K562 (cell line): ENCODE measurements around the gene CCDC71L. TPM values are rescaled to one million over a fixed set of nuclear protein-coding genes. Genes with fewer than 3 reads are reported as not detected.

Experiments
- ATAC-seq: fragments of 200-7000 bp; cut with Tn5 transposase; 3 replicates; pipeline ENCODE4 v1.9.1; 2020; ENCODE audit warnings: moderate library complexity
- BruUV-seq: library from RNA; stranded (reverse); fragments of 400-500 nt; replicated peaks from 2 replicates; lab custom pipeline; 2021; lab: Mats Ljungman, UMichigan
- CTCF ChIA-PET: fragments of 300-600 bp; formaldehyde crosslinking; extraction: SDS; loops from one replicate; lab custom pipeline; 2021; ENCODE audit warnings: low intra/inter-chr PET ratio; lab: Yijun Ruan, JAX
- POLR2A ChIA-PET: fragments of 300-600, 350-650 bp; sonication (Branson Sonifier 250); formaldehyde crosslinking; extraction: SDS; loops from one replicate; lab custom pipeline; 2021; ENCODE audit warnings: antibody characterized with exemption, inconsistent platforms; lab: Yijun Ruan, JAX
- DNase-seq, 4 experiments: peaks; one replicate each; pipeline versions ENCODE4 v3.0.0 to v3.0.0-alpha.2; 2011 to 2018; ENCODE audit warnings: low spot score in 3 of 4, mixed read lengths in 3 of 4; ENCODE audit errors: extremely low read depth in 1 of 4
- FAIRE-seq: peaks from 2 replicates; lab custom pipeline; 2011; peaks lifted over from hg19 to GRCh38; lab: Jason Lieb, UNC
- H2AFZ ChIP-seq: 2 replicates; pipeline ENCODE4 v1.6.0; 2011; ENCODE audit warnings: low read depth, low read length, control low read depth, inconsistent platforms
- H3K27ac ChIP-seq: fragments of 200-600 bp; 3 replicates; pipeline ENCODE4 v1.8.0; 2011; ENCODE audit warnings: low read depth, mild to moderate bottlenecking, control low read depth, inconsistent platforms, low read length, moderate library complexity, mixed read lengths; ENCODE audit errors: extremely low read depth
- H3K27me3 ChIP-seq, 2 experiments: fragments of 300-600 bp in 1 of 2; 2 replicates in 1 of 2; 3 replicates in 1 of 2; pipeline versions ENCODE4 v1.6.0 to v1.8.0; 2011; ENCODE audit warnings: inconsistent platforms in 2 of 2, low read length in 2 of 2, mild to moderate bottlenecking in 1 of 2, mixed read lengths in 1 of 2, moderate library complexity in 1 of 2; ENCODE audit not compliant: control insufficient read depth in 2 of 2, insufficient read depth in 2 of 2
- H3K36me3 ChIP-seq: fragments of 300-600 bp; 3 replicates; pipeline ENCODE4 v1.8.0; 2011; ENCODE audit warnings: mild to moderate bottlenecking, low read length, inconsistent platforms; ENCODE audit not compliant: control insufficient read depth, insufficient read depth
- H3K4me1 ChIP-seq, 2 experiments: fragments of 200-600 bp in 1 of 2; replicated peaks in 1 of 2; 2 replicates in 1 of 2; 3 replicates in 1 of 2; pipeline versions ENCODE4 v1.5.1 to v1.8.0; 2011; ENCODE audit warnings: inconsistent platforms in 2 of 2, low read length in 2 of 2, mild to moderate bottlenecking in 1 of 2, mixed read lengths in 1 of 2, moderate library complexity in 1 of 2; ENCODE audit not compliant: control insufficient read depth in 2 of 2, insufficient read depth in 2 of 2
- H3K4me2 ChIP-seq: 2 replicates; pipeline ENCODE4 v1.6.1; 2011; ENCODE audit warnings: low read length, control low read depth, inconsistent platforms, mixed read lengths; ENCODE audit not compliant: insufficient read depth
- H3K4me3 ChIP-seq: fragments of 200-600 bp; sonication (generic), shearing (Covaris generic); 2 replicates; pipeline ENCODE4 v1.5.1; 2016; ENCODE audit warnings: control low read depth, inconsistent platforms
- H3K79me2 ChIP-seq: fragments of 200-600 bp; 3 replicates; pipeline ENCODE4 v1.8.0; 2011; ENCODE audit warnings: low read length, inconsistent platforms; ENCODE audit not compliant: control insufficient read depth, insufficient read depth
- H3K9ac ChIP-seq, 2 experiments: 2 replicates each; pipeline versions ENCODE4 v1.6.0 to v1.6.1; 2011; ENCODE audit warnings: low read depth in 2 of 2, low read length in 2 of 2, control low read depth in 1 of 2, inconsistent platforms in 1 of 2, mild to moderate bottlenecking in 1 of 2, mixed read lengths in 1 of 2; ENCODE audit not compliant: insufficient read depth in 1 of 2
- H3K9me1 ChIP-seq: one replicate; pipeline ENCODE4 v1.6.0; 2011; ENCODE audit warnings: inconsistent platforms, mild to moderate bottlenecking, low read length, moderate library complexity; ENCODE audit not compliant: control insufficient read depth, insufficient read depth
- H3K9me3 ChIP-seq: replicated peaks from 2 replicates; pipeline ENCODE4 v1.5.1; 2011; ENCODE audit warnings: low read depth, low read length, inconsistent platforms; ENCODE audit not compliant: control insufficient read depth, insufficient read depth
- H4K20me1 ChIP-seq: replicated peaks from 2 replicates; pipeline ENCODE4 v1.6.1; 2011; ENCODE audit warnings: low read length, inconsistent platforms, mixed read lengths; ENCODE audit not compliant: control insufficient read depth, insufficient read depth
- AFF4 ChIP-seq: sonication (generic); formaldehyde crosslinking; IDR thresholded peaks from 2 replicates; pipeline ENCODE4 v1.8.0; 2023; ENCODE audit warnings: mild to moderate bottlenecking, missing genetic modification reagents
- ATF3 ChIP-seq, 2 experiments: fragments of 450-650 bp in 1 of 2; sonication (generic) in 1 of 2; formaldehyde crosslinking in 1 of 2; IDR thresholded peaks in 1 of 2; conservative IDR thresholded peaks in 1 of 2; 2 replicates each; pipeline versions ENCODE4 v1.6.1 to v1.8.1; 2016 to 2023; ENCODE audit warnings: mild to moderate bottlenecking in 2 of 2, moderate library complexity in 2 of 2, inconsistent platforms in 1 of 2, missing genetic modification reagents in 1 of 2
- C11orf30 ChIP-seq: fragments of 450-650 bp; IDR thresholded peaks from 2 replicates; pipeline ENCODE4 v1.6.1; 2016; ENCODE audit warnings: low read depth, mild to moderate bottlenecking
- ESRRA ChIP-seq: fragments of 450-650 bp; IDR thresholded peaks from 2 replicates; pipeline ENCODE4 v1.6.1; 2014; ENCODE audit warnings: low read depth, mild to moderate bottlenecking, moderate library complexity, borderline replicate concordance
- GABPB2 ChIP-seq: fragments of 250-450 bp; sonication (Bioruptor Pico); conservative IDR thresholded peaks from 2 replicates; pipeline ENCODE4 v1.5.1; 2021; ENCODE audit warnings: mild to moderate bottlenecking
- MAFF ChIP-seq: IDR thresholded peaks from 2 replicates; pipeline ENCODE4 v1.6.1; 2012; ENCODE audit warnings: low read length, improper control_type of control experiment
- NUFIP1 ChIP-seq: fragments of 450-650 bp; IDR thresholded peaks from 2 replicates; pipeline ENCODE4 v1.6.1; 2018; ENCODE audit not compliant: partially characterized antibody
- PHB2 ChIP-seq: fragments of 450-650 bp; IDR thresholded peaks from 2 replicates; pipeline ENCODE4 v1.6.1; 2017; ENCODE audit warnings: low read depth
- SREBF2 ChIP-seq: sonication (generic); formaldehyde crosslinking; IDR thresholded peaks from 2 replicates; pipeline ENCODE4 v1.4.0; 2020; ENCODE audit warnings: mild to moderate bottlenecking, missing genetic modification reagents
- ZNF316 ChIP-seq: fragments of 450-650 bp; IDR thresholded peaks from 2 replicates; pipeline ENCODE4 v1.6.1; 2016
- WGBS: fragments of 100-300 bp; shearing (Covaris generic); methylation state at CpG from one replicate; pipeline ENCODE4 v1.1.6; 2016; ENCODE audit warnings: low coverage, mixed read lengths; ENCODE audit not compliant: insufficient coverage; ENCODE audit errors: missing lambda C conversion rate; 5-methylcytosine and 5-hydroxymethylcytosine counted together
- in situ Hi-C: fragments of 300-500 bp; cut with MboI; formaldehyde crosslinking; loops from 4 replicates; pipeline ENCODE4 v1.15.0; 2018; ENCODE audit warnings: inconsistent platforms, mixed read lengths
- intact Hi-C: fragments of 100-400 bp; cut with micrococcal nuclease; formaldehyde crosslinking; loops from 2 replicates; pipeline ENCODE4 v1.14.2; 2022
- polyA plus RNA-seq, 8 experiments: library from polyadenylated mRNA; depleted of rRNA in 4 of 8; stranded (reverse) in 5 of 8; unstranded in 3 of 8; fragments of >200 nt; fragmentation: Nextera tagmentation in 2 of 8; fragmentation: Illumina TruSeq in 1 of 8; extraction: Ambion mirVana in 2 of 8; extraction: Trizol in 1 of 8; gene quantifications; 2 replicates each; pipeline versions ENCODE4 v1.2.1 to v1.2.3, GENCODE V29; 2011 to 2014; ENCODE audit warnings: inconsistent platforms in 1 of 8, missing spikeins in 1 of 8
- total RNA-seq, 7 experiments: library from RNA; depleted of rRNA in 6 of 7; stranded (reverse); fragments of >200 nt in 6 of 7; fragmentation: Illumina TruSeq in 2 of 7; extraction: Trizol in 2 of 7; gene quantifications; 2 replicates each; pipeline versions ENCODE4 v1.2.1 to v1.2.3, GENCODE V29; 2011 to 2021; ENCODE audit warnings: low replicate concordance in 1 of 7

CCDC71L gene
- total and polyA plus RNA-seq, 9 of the 15 experiments (the other 6 are each of a cell fraction or from before 2014, with no cell fraction given) = 5.7 to 108 (median 25.4) TPM

- Histone ChIP-seq H3K9me3 (no peaks in the 10 kb centered on the region; the same call in 1 of the 2 replicates), H4K20me1 (no peaks in the 10 kb centered on the region), H3K9me1 (no peaks in the 10 kb centered on the region), H3K27me3 (peaks cover 2 to 11% of the 10 kb centered on the region in 2 experiments; a peak in 2 of 5 replicates), H3K27ac (no peak overlapping the region), H3K4me1 (peaks cover 0 to 16% of the 10 kb centered on the region in 2 experiments; a peak in 4 of 5 replicates), H3K4me2 (no peak overlapping the region), H3K36me3 (no peaks in the 10 kb centered on the region), H3K79me2 (no peaks in the 10 kb centered on the region), H3K9ac (peak overlapping the region in 1 of 2 experiments; percentile 6; a peak in 1 of 4 replicates), H2AFZ (no peak overlapping the region), H3K4me3 (no peak overlapping the region)
- intact Hi-C loops (no loop called here), in situ Hi-C loops (no loop called here)
- TF ChIP-seq MAFF (0 out of 2 replicates have a peak, but pooled peaks have one; percentile 24), C11orf30 (peak; percentile 47; the same call in 1 of the 2 replicates), ATF3 (IDR thresholded peaks at IDR 0.05) (0 out of 2 replicates have a peak, but pooled peaks have one; percentile 57), ATF3 (CRISPR knock-in tag; conservative IDR thresholded peaks at IDR 0.05) (no peak), ESRRA (no peak), NUFIP1 (no peak), SREBF2 (CRISPR knock-in tag) (0 out of 2 replicates have a peak, but pooled peaks have one; percentile 79), AFF4 (no peak), ZNF316 (peak; percentile 63), PHB2 (no peak), GABPB2 (CRISPR knock-in tag) (no peak)
- ChIA-PET CTCF (no interaction called here), POLR2A (interaction anchor here (1.2 kb wide), 1 partner anchor 8 kb away, joined by 4 read pairs; no protein-coding TSS in a partner anchor)
- peak; percentile 16; the same call in 2 of the 3 replicates for ATAC-seq
- FAIRE-seq = no peak
- 63% methylated on average over 6 of the region's 6 CpGs for WGBS
- no peak for DNase-seq
- no TSS peak for BruUV-seq
Observed at GRCh38 chr7:106626376-106627164, 34.4 kb downstream of the CCDC71L start.
